NCI-H345 treated with DMSO at 0.1 percent for 48 hours (cell line): Measurements from ENCODE around the gene RCHY1.
"Not testable (repeated sequence)": the region's sequence is repeated elsewhere in the genome, so short reads cannot be mapped to it uniquely, and the experiment has no call there.

Experiments
- DNase-seq: peaks from one replicate; lab custom pipeline; 2025; ENCODE audit not compliant: unreplicated experiment; lab: John Stamatoyannopoulos, UW

Gene RCHY1

DNA sequence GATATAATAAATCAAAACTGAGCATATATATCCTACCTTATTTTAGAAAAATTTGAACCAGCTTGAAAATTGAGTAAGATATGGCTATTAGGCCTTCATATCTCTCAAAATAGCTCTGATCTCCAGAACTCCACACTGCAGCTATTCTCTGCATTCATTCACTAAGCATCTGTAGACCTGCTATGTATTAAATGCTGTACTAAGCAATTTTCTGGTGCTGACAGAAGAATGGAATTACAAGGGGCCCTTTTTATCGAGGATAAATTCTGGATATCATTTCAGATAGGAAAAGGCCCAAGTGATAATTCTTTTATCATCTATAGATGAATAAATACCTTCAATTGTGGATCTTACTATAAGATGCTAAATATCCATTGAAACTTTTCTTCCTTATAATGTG is 1.9 kb upstream of the RCHY1 start:
- no peak for DNase-seq

DNA sequence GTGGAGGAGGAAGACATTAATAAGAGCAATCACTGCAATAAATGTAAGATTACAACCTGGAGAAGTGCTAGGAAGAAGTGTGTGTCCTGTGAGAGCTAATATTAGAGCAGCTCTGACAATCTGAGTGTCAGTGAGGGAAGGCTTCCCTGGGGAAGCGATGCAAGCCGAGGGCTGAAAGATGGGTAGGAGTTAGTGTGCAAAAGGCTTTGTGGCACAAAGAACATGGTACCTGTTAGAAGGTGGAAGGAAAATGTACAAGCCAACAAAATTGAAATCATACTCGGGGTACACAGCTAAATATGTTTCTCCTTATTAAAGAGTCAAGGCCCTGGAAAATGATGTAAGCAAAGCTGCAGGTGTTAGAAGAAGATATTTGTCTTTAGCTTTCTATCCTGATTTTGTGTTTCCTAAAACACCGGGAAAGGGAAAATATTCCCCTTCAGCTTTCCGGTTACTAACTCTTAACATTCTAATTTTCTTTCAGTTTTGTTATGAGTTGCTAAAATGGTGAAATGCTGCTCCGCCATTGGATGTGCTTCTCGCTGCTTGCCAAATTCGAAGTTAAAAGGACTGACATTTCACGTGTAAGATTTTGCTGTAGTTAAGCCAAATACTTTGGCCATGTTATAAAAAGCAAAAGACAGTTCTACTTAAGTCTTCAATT is 878 bp upstream of the RCHY1 start:
- no peak for DNase-seq

DNA sequence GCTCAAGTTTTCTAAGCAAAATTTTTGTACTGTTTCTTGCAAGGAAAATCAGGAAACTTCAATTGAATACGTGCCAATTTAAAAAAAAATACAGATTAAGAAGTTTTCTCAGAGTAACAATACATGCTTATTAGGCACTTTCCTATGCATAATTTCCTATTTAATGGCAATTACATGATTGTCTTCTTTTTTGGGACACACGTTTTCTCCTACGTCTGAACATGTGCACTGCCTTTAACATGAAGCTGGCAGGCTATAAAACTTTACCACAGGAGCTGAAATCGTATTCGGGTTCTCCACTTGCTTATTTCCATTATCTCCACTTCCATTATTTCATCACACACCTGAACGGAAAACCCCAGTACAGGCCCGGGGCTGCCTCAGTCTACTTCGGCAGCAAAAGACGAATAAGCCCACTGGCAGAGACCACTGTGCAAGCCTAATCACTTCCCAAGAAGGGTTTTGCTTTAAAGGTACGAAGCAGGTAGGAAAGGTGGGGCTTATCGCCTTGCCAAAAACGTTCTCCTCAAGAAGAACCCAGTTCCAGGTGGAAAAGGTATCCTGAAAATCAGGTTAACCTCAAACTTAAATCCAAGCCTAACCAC is 575 bp downstream of the RCHY1 start:
- no peak for DNase-seq

DNA sequence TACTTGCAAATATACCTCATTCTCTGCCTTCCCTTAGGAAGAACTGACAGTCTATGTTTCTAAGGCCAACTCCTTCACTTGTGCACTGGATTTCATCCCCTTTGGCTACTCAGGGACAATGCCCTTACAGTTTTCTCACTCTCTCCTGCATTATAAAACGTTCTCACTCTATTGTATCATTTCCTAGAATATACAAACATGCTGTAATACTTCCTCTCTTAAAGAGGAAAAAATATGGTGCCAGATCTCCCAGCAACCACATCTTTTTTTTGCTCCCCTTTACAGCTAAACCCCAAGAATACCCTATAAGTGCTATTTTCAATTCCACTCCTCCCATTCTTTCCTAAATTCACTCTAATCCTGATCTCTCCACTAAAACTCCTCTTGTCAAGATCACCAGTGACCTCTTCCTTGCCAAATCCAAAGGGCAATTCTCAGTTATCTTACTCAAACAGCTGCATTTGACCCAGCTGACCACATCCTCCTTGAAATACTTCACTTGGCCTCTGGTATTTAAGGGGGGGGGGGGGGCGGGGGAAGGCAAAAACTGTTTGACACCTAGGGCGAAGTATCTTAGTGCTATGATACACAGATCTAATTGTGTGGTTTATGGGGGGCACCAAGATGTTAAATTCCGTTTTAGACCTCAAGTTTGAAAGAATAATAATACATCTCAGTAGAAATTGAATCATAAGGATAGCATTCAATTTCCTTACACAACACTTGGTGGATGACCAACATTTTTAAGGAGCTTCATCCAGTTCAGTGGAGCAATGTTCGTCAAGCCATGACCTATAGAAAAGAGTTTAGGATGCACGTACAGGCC is 1.6 kb downstream of the RCHY1 start:
- no peak for DNase-seq

DNA sequence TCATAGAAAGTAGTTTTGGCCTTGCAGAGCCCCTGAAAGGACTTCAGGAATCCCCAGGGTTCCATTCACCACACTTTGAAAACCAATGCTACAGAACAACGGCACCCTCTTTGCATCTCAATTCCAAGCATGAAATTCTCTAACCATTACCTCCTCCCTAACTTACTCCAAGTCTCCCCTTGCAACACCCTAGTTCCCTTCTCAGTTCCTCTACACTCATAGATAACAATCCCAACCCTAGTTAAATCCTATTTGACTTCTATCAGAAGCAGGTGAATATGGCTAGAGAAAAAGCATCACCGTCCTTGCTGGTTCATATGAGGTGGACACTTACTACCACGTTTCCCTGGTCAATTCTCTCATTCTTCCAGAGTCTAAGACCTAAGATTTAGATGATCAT is 2.4 kb downstream of the RCHY1 start:
- DNase-seq, result no peak

DNA sequence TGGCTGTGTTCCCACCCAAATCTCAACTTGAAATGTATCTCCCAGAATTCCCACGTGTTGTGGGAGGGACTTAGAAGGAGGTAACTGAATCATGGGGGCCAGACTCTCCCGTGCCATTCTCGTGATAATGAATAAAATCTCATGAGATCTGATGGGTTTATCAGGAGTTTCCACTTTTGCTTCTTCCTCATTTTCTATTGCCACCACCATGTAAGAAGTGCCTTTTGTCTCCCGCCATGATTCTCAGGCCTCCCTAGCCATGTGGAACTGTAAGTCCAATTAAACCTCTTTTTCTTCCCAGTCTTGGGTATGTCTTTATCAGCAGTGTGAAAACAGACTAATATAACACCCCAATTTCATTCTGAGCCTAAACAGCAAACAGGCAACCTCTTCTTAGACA is 4.6 kb downstream of the RCHY1 start:
- DNase-seq, result not testable (repeated sequence)

DNA sequence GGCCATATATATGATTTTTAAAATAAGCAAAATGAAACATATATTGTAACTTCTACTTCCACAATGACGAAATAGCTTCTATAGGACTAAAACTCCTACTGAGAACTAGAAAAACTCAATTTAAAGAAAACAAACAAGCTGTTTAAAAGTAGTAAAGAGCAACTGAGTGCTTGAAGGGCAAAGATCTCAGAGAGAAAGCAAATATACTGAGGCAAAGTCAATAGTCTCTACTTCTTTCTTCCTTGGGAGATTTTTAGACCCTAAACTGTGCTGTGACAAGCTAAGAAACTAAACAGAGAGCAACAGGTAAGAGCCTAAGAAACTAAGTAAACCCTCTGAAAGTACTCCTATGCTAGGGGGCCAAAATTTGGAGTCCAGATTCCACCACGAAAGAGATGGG is 8.6 kb downstream of the RCHY1 start:
- DNase-seq, result no peak

DNA sequence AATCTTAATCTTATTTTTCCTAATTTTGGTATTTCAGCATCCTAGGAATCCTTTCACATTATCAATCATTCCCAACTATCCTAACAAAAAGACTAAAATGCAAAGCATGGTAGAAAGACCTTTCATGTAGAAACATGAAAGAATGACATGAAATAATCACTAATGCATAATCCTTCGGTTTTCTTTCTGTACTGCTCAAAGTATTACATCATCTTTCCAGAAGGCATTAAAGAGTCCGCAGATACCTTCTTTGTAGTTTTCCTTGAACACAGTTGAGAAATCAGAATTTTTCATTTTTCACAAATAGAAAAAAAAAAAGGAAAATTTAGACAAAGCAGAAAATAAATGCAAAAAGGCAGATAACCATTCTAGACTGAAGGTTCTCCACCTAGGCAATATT is 11.5 kb downstream of the RCHY1 start:
- no peak for DNase-seq

DNA sequence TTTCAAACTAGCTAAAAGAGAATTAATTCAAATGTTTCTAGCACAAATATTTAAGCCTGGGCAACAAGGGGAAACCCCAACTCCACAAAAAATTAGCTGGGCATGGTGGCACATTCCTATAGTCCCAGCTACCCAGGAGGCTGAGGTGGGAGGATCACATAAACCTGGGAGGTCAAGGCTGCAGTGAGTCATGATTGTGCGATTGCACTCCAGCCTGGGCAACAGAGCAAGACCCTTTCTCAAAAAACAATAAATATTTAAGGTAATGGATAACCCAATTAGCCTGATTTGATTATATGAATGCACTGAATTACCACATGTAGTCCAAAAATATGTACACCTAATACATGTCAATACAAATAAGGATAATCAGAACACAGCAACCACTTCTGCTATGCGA is 14.3 kb downstream of the RCHY1 start:
- DNase-seq, result no peak

DNA sequence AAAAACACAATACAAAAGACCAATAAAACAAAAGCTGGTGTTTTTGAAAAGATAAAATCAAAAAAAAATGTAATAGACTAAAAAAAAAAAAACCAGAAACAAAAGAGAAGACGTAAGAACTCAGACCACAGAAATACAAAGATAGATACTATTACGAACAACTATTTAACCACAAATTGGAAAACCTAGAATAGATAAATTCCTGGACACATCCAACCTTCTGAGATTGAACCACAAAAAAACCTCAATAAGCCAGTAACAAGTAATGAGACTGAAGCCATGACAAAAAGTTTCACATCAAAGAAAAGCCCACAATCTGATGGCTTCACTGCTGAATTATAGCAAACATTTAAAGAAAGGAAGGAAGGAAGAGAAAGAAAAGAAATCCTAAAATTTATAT is 16.2 kb downstream of the RCHY1 start:
- DNase-seq, result no peak

DNA sequence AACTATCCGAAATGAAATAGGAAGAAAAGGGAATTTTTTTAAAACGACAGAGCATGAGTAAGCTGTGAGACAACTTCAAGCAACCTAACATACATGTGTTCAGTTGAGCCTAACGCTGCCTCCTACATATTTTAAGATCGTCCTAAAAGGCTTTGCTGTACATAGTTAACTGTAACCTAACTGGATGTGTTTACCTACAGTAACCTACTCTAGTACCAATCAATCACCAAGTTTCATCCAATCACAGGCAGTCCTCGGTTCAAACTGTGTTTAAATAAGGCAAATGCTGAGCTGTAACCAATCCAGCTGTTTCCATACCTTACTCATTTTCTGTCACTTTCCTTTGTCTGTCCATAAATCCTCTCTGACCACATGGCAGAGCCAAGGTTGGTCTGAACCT is 17.1 kb downstream of the RCHY1 start:
- no peak for DNase-seq

DNA sequence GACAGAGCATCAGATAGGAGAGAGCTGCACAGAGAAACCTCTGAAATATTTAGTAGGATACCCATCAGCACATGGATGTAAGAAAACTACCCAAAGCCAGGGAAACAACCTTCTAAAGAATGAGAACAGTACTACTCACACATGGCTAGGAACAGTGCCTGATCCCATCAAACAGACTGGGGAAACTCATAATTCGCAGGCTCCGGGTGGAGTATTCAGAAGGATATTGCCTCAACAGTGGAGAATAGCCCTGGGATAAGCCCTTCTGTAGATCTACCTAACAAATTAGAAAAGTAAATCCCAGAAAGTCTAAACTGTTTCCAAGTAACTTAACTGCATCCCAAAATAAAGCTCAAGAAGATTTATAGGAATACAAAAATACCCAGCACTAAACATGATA is 17.8 kb downstream of the RCHY1 start:
- no peak for DNase-seq

DNA sequence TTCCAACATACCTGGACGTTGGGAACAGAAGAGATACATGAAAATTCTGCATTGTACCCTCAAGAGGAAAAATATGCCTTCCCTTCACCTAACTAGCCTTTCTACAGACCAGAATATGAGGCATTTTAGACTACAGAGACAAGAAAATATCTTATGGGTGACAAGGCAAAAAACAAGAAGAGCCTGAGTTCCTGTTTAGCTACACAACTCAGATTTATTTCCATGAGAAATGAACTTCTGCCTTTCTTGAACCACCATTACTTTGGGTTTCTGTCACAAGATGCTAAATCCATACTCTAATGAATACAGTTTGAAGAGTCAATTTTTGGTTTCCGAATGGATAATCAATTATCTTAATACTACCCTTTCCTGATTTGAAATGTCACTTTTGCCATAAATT is 18.7 kb downstream of the RCHY1 start:
- DNase-seq, result no peak

DNA sequence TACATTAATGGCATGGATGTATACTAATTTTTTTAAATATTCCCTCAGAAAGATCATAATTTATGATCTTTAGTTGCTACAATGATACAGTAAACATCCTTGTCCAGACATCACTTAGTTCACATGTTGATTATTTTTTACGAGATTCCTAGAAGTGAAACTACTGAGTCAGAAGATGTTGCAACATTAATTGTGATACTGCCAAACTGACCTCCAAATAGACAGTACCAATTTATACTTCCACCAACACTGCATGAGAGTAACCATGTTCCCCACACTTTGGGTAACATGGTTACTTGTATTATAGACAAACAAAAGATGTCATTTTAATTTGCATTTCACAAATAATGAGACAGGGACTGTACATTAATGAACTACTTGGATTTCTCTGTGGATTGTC is 19.6 kb downstream of the RCHY1 start:
- DNase-seq, result no peak

DNA sequence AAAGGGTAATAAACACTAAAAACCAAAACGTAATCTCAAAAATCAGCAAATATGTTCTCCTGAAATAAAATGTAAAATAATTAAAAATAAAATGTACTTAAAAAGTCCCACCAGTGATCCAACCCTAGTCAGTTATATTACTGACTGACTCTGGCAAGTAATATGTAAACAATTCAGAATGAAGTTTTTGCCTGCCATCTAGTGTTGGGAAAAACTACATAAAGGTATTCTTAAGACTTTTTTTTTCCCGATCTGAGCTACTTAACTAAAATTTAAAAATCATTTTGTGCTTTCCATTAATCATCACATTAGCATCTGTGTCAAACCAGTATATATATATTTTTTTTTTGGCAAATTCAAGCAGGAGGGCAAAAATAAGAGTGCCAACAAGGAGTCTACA is 24.0 kb downstream of the RCHY1 start:
- no peak for DNase-seq

DNA sequence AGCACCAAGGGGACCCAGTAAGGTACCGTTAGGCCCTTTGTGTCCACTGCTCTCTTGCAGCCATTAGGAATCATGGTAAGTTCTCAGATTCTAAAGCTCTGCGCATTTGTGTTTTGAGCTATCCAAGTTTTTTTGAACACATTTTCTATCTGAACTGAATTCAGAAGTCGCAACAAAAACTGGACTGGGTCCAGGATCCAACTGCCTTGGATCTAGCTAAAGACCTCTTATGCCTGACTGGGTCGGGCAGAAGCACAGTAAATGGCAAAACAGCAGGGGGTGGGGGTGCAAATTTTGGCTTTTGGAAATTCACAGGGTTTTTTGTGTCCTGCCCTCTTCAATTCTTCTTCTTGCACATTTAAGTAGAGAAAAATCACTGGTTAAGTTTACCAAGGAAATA is 30.0 kb downstream of the RCHY1 start:
- no peak for DNase-seq

DNA sequence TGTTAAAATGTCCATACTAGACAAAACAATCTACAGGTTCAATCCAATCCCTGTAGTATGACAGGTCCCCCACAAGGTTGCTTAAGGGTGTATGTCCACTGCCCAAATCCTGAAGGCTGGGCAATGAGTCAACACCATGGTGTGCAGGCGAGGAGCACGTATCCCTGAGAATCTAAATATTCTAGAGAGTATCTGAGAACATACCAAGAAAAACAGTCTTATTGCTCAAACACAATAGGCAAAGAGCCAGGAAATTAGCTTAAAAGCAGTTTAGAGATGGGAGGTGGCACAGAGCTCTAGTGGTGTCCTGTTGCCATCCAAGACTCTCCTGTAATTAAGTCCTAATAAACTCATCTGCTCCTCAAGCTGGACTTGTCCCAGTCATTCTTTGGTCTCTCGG is 37.0 kb downstream of the RCHY1 start:
- no peak for DNase-seq

DNA sequence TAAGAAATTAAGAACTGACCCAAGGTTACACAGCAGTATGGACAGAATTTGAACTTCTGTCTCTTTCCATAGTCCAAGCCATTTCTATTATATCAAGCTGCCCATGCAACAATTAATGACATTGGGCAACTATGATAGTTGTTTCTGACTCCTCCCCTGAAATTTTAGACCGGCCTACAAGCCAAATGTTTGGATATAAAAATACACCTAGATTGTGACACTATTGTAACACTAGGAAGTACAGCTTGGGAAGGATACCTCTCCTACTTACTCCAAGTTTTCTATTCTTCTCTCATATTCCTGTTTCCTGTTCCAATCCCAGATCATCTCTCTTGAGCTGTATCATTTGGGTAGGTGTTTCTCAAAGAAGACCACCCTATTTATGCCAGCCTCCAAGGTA is 43.5 kb downstream of the RCHY1 start:
- DNase-seq, result no peak

DNA sequence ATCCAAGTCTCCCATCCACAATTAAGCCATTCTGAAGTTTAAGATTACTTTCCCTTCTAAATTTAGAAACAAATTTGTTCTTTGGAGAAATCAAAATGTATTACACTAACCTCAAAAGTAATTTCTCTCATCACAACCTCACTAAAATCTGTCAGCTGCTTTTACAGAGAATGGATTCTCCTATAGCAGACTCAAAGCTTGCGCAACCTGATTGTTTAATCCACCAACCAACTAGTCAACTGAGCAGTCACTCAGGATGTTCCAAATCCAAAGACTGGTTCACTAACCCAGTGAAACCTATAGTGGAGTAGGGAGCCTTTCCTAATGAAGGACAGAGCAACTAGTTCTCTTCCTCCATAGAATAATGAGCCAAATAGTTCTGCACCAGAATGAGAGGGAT is 44.3 kb downstream of the RCHY1 start:
- no peak for DNase-seq

DNA sequence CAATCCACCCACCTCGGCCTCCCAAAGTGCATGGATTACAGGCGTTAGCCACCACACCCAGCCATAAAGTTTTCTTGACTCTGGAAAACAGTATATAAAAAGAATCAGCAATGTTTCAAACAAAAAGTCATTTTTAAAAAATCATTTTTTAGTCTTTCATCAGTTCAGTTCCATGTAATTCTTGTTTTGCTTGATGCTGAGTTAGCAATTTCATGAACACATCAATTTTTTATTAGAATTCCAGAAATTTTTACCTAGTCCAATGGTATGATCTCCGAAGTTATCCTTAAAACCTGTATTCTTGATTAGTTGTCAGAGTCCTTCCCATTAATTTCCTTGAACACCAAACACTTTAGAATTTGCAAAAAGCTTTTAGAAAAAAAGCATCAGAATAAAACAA is 56.8 kb downstream of the RCHY1 start:
- no peak for DNase-seq

DNA sequence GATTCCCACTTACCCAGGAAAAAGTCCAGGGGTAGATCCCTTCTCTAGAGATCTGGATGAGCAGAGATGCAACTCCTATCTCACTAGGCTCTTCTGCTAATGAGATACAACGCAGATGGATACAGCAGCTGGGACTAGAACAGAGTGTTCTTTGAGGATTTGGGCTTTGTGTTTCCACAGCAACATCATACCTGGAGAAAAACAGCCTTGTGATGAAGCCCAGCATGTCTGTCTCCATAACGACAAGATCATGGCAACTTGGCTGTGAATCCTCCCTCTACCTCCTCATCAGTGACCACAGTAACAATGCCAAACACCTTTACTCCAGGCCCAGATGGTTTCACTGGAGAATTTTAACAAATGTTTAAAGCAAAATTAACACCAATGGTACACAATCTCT is 80.1 kb downstream of the RCHY1 start:
- DNase-seq, result no peak

DNA sequence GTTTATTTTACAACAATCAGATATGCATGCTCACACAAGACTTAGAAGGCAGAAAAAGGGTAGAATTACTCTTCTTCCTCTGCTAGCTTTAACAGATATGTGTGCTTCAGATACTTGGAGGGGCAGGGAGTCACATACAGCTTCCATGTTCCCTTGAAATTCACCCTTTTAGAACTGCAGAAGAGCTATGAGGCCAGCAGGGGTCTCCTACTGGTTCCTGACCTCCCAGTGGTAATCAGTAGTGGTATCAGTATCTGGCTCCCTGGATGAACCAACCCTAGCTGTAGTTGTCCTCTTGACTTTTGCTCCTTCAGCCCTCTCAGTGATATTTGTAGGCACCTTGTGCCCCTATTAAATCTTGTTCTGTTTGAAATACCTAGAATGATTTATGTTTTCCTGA is 81.5 kb downstream of the RCHY1 start:
- DNase-seq, result no peak
